ENCODE measurements around the gene SLC35D1.

The SLC35D1 gene

DNA sequence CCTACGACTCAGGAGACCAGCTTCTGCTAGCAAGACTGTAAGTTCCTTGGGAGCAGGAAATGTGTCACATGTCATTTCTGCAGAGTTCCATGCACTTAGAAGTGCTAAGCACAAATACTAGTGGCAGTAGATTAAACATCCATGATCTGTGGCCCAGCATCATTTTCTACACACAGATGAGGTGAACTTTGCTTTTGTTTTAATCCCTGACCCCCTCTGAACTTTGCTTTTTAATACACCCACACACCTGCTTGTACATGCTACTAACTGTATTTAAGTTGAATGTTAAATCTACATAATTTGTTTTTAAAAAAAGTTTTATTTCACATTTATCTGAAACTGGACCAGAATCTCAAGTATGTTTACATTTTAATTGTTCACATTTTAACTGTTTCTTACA is 24.5 kb downstream of the SLC35D1 start:
- ATAC-seq = no peak
- TF ChIP-seq TOX (CRISPR knock-in tag; IDR thresholded peaks at IDR 0.05; ENCODE audit: borderline replicate concordance) (no peak), POU6F1 (CRISPR knock-in tag; IDR thresholded peaks at IDR 0.05; ENCODE audit: borderline replicate concordance, low read depth) (no peak), OSR1 (CRISPR knock-in tag; IDR thresholded peaks at IDR 0.05) (no peak), CSRNP3 (CRISPR knock-in tag; IDR thresholded peaks at IDR 0.05) (no peak), ISL1 (CRISPR knock-in tag; IDR thresholded peaks at IDR 0.05) (no peak), TCF4 (CRISPR knock-in tag; IDR thresholded peaks at IDR 0.05; ENCODE audit: borderline replicate concordance) (no peak), RARB (CRISPR knock-in tag; IDR thresholded peaks at IDR 0.05) (no peak), BACH2 (CRISPR knock-in tag; IDR thresholded peaks at IDR 0.05; ENCODE audit: borderline replicate concordance) (no peak), ZFP30 (CRISPR knock-in tag; IDR thresholded peaks at IDR 0.05) (no peak), PPARA (CRISPR knock-in tag; IDR thresholded peaks at IDR 0.05; ENCODE audit: borderline replicate concordance) (no peak), ARNTL (CRISPR knock-in tag; IDR thresholded peaks at IDR 0.05; ENCODE audit: borderline replicate concordance, low read depth) (no peak), PATZ1 (CRISPR knock-in tag; IDR thresholded peaks at IDR 0.05; ENCODE audit: borderline replicate concordance) (no peak), ZC3H10 (CRISPR knock-in tag; IDR thresholded peaks at IDR 0.05) (no peak), ZNF70 (CRISPR knock-in tag; IDR thresholded peaks at IDR 0.05) (no peak), GLIS3 (CRISPR knock-in tag; IDR thresholded peaks at IDR 0.05) (no peak), SNAI2 (CRISPR knock-in tag; IDR thresholded peaks at IDR 0.05) (no peak), ZNF565 (CRISPR knock-in tag; conservative IDR thresholded peaks at IDR 0.05; ENCODE audit: low read depth) (no peak), ZFP3 (CRISPR knock-in tag; IDR thresholded peaks at IDR 0.05) (no peak)
- TF ChIP-seq, protein P1, sequence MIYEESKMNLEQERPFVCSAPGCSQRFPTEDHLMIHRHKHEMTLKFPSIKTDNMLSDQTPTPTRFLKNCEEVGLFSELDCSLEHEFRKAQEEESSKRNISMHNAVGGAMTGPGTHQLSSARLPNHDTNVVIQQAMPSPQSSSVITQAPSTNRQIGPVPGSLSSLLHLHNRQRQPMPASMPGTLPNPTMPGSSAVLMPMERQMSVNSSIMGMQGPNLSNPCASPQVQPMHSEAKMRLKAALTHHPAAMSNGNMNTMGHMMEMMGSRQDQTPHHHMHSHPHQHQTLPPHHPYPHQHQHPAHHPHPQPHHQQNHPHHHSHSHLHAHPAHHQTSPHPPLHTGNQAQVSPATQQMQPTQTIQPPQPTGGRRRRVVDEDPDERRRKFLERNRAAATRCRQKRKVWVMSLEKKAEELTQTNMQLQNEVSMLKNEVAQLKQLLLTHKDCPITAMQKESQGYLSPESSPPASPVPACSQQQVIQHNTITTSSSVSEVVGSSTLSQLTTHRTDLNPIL (CRISPR knock-in tag; IDR thresholded peaks at IDR 0.05; ENCODE audit: low read depth) = no peak

GRCh38 chr1:67020765-67021164 is 33.2 kb downstream of the SLC35D1 start:
- no peak for ATAC-seq
- TF ChIP-seq, protein P1 (CRISPR knock-in tag; IDR thresholded peaks at IDR 0.05; ENCODE audit: low read depth) = no peak
- no peak for TF ChIP-seq PATZ1 (CRISPR knock-in tag; IDR thresholded peaks at IDR 0.05; ENCODE audit: borderline replicate concordance)
- TF ChIP-seq BACH2 (CRISPR knock-in tag; IDR thresholded peaks at IDR 0.05; ENCODE audit: borderline replicate concordance) = no peak
- no peak for TF ChIP-seq ZNF565 (CRISPR knock-in tag; conservative IDR thresholded peaks at IDR 0.05; ENCODE audit: low read depth)
- TF ChIP-seq ISL1 (CRISPR knock-in tag; IDR thresholded peaks at IDR 0.05) = no peak
- TF ChIP-seq ZNF70 (CRISPR knock-in tag; IDR thresholded peaks at IDR 0.05) = no peak
- TF ChIP-seq GLIS3 (CRISPR knock-in tag; IDR thresholded peaks at IDR 0.05) = no peak
- TF ChIP-seq PPARA (CRISPR knock-in tag; IDR thresholded peaks at IDR 0.05; ENCODE audit: borderline replicate concordance) = no peak
- TF ChIP-seq TOX (CRISPR knock-in tag; IDR thresholded peaks at IDR 0.05; ENCODE audit: borderline replicate concordance) = no peak
- TF ChIP-seq, protein P2, sequence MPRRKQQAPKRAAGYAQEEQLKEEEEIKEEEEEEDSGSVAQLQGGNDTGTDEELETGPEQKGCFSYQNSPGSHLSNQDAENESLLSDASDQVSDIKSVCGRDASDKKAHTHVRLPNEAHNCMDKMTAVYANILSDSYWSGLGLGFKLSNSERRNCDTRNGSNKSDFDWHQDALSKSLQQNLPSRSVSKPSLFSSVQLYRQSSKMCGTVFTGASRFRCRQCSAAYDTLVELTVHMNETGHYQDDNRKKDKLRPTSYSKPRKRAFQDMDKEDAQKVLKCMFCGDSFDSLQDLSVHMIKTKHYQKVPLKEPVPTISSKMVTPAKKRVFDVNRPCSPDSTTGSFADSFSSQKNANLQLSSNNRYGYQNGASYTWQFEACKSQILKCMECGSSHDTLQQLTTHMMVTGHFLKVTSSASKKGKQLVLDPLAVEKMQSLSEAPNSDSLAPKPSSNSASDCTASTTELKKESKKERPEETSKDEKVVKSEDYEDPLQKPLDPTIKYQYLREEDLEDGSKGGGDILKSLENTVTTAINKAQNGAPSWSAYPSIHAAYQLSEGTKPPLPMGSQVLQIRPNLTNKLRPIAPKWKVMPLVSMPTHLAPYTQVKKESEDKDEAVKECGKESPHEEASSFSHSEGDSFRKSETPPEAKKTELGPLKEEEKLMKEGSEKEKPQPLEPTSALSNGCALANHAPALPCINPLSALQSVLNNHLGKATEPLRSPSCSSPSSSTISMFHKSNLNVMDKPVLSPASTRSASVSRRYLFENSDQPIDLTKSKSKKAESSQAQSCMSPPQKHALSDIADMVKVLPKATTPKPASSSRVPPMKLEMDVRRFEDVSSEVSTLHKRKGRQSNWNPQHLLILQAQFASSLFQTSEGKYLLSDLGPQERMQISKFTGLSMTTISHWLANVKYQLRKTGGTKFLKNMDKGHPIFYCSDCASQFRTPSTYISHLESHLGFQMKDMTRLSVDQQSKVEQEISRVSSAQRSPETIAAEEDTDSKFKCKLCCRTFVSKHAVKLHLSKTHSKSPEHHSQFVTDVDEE (CRISPR knock-in tag; IDR thresholded peaks at IDR 0.05) = no peak
- TF ChIP-seq OSR1 (CRISPR knock-in tag; IDR thresholded peaks at IDR 0.05) = no peak
- no peak for TF ChIP-seq SNAI2 (CRISPR knock-in tag; IDR thresholded peaks at IDR 0.05)
- no peak for TF ChIP-seq ESRRG (CRISPR knock-in tag; IDR thresholded peaks at IDR 0.05)
- no peak for TF ChIP-seq ARNTL (CRISPR knock-in tag; IDR thresholded peaks at IDR 0.05; ENCODE audit: borderline replicate concordance, low read depth)
- TF ChIP-seq ZFP3 (CRISPR knock-in tag; IDR thresholded peaks at IDR 0.05) = no peak
- TF ChIP-seq POU6F1 (CRISPR knock-in tag; IDR thresholded peaks at IDR 0.05; ENCODE audit: borderline replicate concordance, low read depth) = no peak
- no peak for TF ChIP-seq TCF4 (CRISPR knock-in tag; IDR thresholded peaks at IDR 0.05; ENCODE audit: borderline replicate concordance)

Measured in SK-N-SH treated with all-trans-retinoic acid at 6 μM for 48 hours (cell line).